ENCODE measurements around the gene NUCKS1. TPM values are rescaled to one million over a fixed set of nuclear protein-coding genes. Genes with fewer than 3 reads are reported as not detected.

NUCKS1 gene
- total and polyA plus RNA-seq, 10 of the 15 experiments (the other 5 are each of a cell fraction or from before 2014, with no cell fraction given): 40.5 to 135 (median 55.5) TPM

- no peaks in the 10 kb centered on the region for H3K36me3 ChIP-seq (ENCODE audit: control insufficient read depth in 2 of 2, insufficient read depth in 2 of 2, low read length in 1 of 2)
- ChIA-PET CTCF (interaction anchor here (1.0 to 14.2 kb wide), 3 partner anchors 120 to 181 kb away, joined by 4 to 222 read pairs (median 4); no protein-coding TSS in a partner anchor), SMC1A (ENCODE audit: uncharacterized antibody, unreplicated experiment) (interaction anchor here (0.7 to 2.1 kb wide), 2 partner anchors 180 to 259 kb away, joined by 3 to 6 read pairs; no protein-coding TSS in a partner anchor), POLR2A (no interaction called here), RAD21 (ENCODE audit: unreplicated experiment) (interaction anchor here (0.7 kb wide), 1 partner anchor 180 kb away, joined by 3 read pairs; no protein-coding TSS in a partner anchor)
- no peaks in the 10 kb centered on the region for H3K79me2 ChIP-seq (ENCODE audit: control insufficient read depth, insufficient read depth, low read length)
- H2AFZ ChIP-seq (ENCODE audit: control insufficient read depth, low read depth, low read length): no peak overlapping the region
- no peak overlapping the region for H3K9ac ChIP-seq (ENCODE audit: control insufficient read depth, insufficient read depth, low read length)
- WGBS (ENCODE audit: insufficient coverage, insufficient replicate concordance, low lambda C conversion rate, missing lambda C conversion rate): 42% methylated on average over 2 of the region's 2 CpGs
- no peaks in the 10 kb centered on the region for H3K9me3 ChIP-seq (replicated peaks; ENCODE audit: control insufficient read depth, insufficient read depth, low read length)
- no peaks in the 10 kb centered on the region for H4K20me1 ChIP-seq (ENCODE audit: control insufficient read depth, insufficient read depth)
- DNase-seq (ENCODE audit: low read depth, low spot score) (no peak), FAIRE-seq (no peak), ATAC-seq (no peak)
- H3K4me2 ChIP-seq (ENCODE audit: control insufficient read depth, insufficient read depth): no peak overlapping the region
- H3K4me3 ChIP-seq: no peak overlapping the region
- no peak overlapping the region for H3K27ac ChIP-seq (ENCODE audit: control insufficient read depth, insufficient read depth)
- in situ Hi-C loops (cut with MboI) (no loop called here), intact Hi-C loops (cut with micrococcal nuclease; ENCODE audit: unreplicated experiment) (no loop called here)
- no peaks in the 10 kb centered on the region for H3K27me3 ChIP-seq (replicated peaks in 1 of 2; ENCODE audit: control insufficient read depth in 2 of 2, insufficient read depth in 2 of 2, low read length in 1 of 2)
- H3K4me1 ChIP-seq (ENCODE audit: control insufficient read depth, insufficient read depth, low read length): peaks cover 7% of the 10 kb centered on the region
- no TSS peak for BruUV-seq (replicated peaks)
- TF ChIP-seq EED (IDR thresholded peaks at IDR 0.05; ENCODE audit: low read depth) (no peak), STAT3 (IDR thresholded peaks at IDR 0.05; ENCODE audit: low read depth, low read length) (no peak), E2F4 (IDR thresholded peaks at IDR 0.05; ENCODE audit: low read depth, low read length) (no peak), JUNB (IDR thresholded peaks at IDR 0.05) (no peak), BHLHE40 (IDR thresholded peaks at IDR 0.05; ENCODE audit: borderline replicate concordance in 1 of 2, low read depth in 2 of 2, low read length in 1 of 2) (no peak), ZNF274 (IDR thresholded peaks at IDR 0.05; ENCODE audit: insufficient read depth, insufficient read length) (no peak), MYC (IDR thresholded peaks at IDR 0.05; ENCODE audit: insufficient read depth, insufficient read length, insufficient replicate concordance, low read length, severe bottlenecking) (no peak), TCF3 (IDR thresholded peaks at IDR 0.05; ENCODE audit: borderline replicate concordance, insufficient read depth, low read depth, low read length) (no peak), EGR1 (IDR thresholded peaks at IDR 0.05; ENCODE audit: borderline replicate concordance in 1 of 2, low read depth in 2 of 2, low read length in 2 of 2) (no peak), BCL3 (IDR thresholded peaks at IDR 0.05; ENCODE audit: borderline replicate concordance, insufficient read depth, low read depth, low read length, poor library complexity, severe bottlenecking) (no peak), TCF12 (IDR thresholded peaks at IDR 0.05; ENCODE audit: low read depth, low read length) (no peak), ZBED1 (IDR thresholded peaks at IDR 0.05; ENCODE audit: borderline replicate concordance) (no peak)
- TF ChIP-seq, protein P1, sequence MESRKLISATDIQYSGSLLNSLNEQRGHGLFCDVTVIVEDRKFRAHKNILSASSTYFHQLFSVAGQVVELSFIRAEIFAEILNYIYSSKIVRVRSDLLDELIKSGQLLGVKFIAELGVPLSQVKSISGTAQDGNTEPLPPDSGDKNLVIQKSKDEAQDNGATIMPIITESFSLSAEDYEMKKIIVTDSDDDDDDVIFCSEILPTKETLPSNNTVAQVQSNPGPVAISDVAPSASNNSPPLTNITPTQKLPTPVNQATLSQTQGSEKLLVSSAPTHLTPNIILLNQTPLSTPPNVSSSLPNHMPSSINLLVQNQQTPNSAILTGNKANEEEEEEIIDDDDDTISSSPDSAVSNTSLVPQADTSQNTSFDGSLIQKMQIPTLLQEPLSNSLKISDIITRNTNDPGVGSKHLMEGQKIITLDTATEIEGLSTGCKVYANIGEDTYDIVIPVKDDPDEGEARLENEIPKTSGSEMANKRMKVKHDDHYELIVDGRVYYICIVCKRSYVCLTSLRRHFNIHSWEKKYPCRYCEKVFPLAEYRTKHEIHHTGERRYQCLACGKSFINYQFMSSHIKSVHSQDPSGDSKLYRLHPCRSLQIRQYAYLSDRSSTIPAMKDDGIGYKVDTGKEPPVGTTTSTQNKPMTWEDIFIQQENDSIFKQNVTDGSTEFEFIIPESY (IDR thresholded peaks at IDR 0.05): no peak
- TF ChIP-seq, protein P2, sequence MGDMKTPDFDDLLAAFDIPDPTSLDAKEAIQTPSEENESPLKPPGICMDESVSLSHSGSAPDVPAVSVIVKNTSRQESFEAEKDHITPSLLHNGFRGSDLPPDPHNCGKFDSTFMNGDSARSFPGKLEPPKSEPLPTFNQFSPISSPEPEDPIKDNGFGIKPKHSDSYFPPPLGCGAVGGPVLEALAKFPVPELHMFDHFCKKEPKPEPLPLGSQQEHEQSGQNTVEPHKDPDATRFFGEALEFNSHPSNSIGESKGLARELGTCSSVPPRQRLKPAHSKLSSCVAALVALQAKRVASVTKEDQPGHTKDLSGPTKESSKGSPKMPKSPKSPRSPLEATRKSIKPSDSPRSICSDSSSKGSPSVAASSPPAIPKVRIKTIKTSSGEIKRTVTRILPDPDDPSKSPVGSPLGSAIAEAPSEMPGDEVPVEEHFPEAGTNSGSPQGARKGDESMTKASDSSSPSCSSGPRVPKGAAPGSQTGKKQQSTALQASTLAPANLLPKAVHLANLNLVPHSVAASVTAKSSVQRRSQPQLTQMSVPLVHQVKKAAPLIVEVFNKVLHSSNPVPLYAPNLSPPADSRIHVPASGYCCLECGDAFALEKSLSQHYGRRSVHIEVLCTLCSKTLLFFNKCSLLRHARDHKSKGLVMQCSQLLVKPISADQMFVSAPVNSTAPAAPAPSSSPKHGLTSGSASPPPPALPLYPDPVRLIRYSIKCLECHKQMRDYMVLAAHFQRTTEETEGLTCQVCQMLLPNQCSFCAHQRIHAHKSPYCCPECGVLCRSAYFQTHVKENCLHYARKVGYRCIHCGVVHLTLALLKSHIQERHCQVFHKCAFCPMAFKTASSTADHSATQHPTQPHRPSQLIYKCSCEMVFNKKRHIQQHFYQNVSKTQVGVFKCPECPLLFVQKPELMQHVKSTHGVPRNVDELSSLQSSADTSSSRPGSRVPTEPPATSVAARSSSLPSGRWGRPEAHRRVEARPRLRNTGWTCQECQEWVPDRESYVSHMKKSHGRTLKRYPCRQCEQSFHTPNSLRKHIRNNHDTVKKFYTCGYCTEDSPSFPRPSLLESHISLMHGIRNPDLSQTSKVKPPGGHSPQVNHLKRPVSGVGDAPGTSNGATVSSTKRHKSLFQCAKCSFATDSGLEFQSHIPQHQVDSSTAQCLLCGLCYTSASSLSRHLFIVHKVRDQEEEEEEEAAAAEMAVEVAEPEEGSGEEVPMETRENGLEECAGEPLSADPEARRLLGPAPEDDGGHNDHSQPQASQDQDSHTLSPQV (IDR thresholded peaks at IDR 0.05): no peak
These were observed 47.2 kb upstream of the NUCKS1 start for GRCh38 chr1:205797168-205797567.

Data from GM12878 (cell line).